ENCODE results near the gene IFT27. TPM values are rescaled to one million over a fixed set of nuclear protein-coding genes. Genes with fewer than 3 reads are reported as not detected.

Gene IFT27
- total RNA-seq, 1 donor from 2014 or later = 21.5 TPM

- H3K27me3 ChIP-seq = peaks cover 13% of the 10 kb centered on the region
- no peak overlapping the region for H3K27ac ChIP-seq
- no peaks in the 10 kb centered on the region for H3K36me3 ChIP-seq
- H3K9me3 ChIP-seq = no peaks in the 10 kb centered on the region
- no peaks in the 10 kb centered on the region for H3K4me1 ChIP-seq
- H3K4me3 ChIP-seq = no peak overlapping the region
- intact Hi-C loops (cut with DNase I) = no loop called here
- DNase-seq = peak; percentile 57
- no peak for TF ChIP-seq CTCF (IDR thresholded peaks at IDR 0.05)
- ATAC-seq = no peak
These were observed 45.6 kb downstream of the IFT27 start for GRCh38 chr22:36730176-36730858.

GRCh38 chr22:36729321-36729720 lies 46.6 kb downstream of the IFT27 start:
- Histone ChIP-seq H3K27ac (no peak overlapping the region), H3K36me3 (no peaks in the 10 kb centered on the region), H3K27me3 (peaks cover 13% of the 10 kb centered on the region), H3K4me1 (no peaks in the 10 kb centered on the region), H3K4me3 (no peak overlapping the region), H3K9me3 (no peaks in the 10 kb centered on the region)
- intact Hi-C loops (cut with DNase I) = no loop called here
- no peak for TF ChIP-seq CTCF (IDR thresholded peaks at IDR 0.05)
- ATAC-seq = no peak
- peak; percentile 29 for DNase-seq

- Histone ChIP-seq H3K4me1 (no peaks in the 10 kb centered on the region), H3K27me3 (peaks cover 18% of the 10 kb centered on the region), H3K27ac (no peak overlapping the region), H3K9me3 (no peaks in the 10 kb centered on the region), H3K4me3 (no peak overlapping the region), H3K36me3 (no peaks in the 10 kb centered on the region)
- intact Hi-C loops (cut with DNase I) = no loop called here
- ATAC-seq (no peak), DNase-seq (peak; percentile 21)
- TF ChIP-seq CTCF (IDR thresholded peaks at IDR 0.05) = no peak
These were observed 47.4 kb downstream of the IFT27 start for GRCh38 chr22:36728505-36728904.

GRCh38 chr22:36727927-36728488 lies 47.9 kb downstream of the IFT27 start:
- ATAC-seq (peak; percentile 8), DNase-seq (peak; percentile 7)
- Histone ChIP-seq H3K27me3 (peaks cover 18% of the 10 kb centered on the region), H3K36me3 (no peaks in the 10 kb centered on the region), H3K4me3 (no peak overlapping the region), H3K4me1 (no peaks in the 10 kb centered on the region), H3K27ac (no peak overlapping the region), H3K9me3 (no peaks in the 10 kb centered on the region)
- no peak for TF ChIP-seq CTCF (IDR thresholded peaks at IDR 0.05)
- intact Hi-C loops (cut with DNase I) = no loop called here

GRCh38 chr22:36727110-36727509 lies 48.8 kb downstream of the IFT27 start:
- DNase-seq (peak; percentile 27), ATAC-seq (no peak)
- H3K36me3 ChIP-seq = no peaks in the 10 kb centered on the region
- H3K9me3 ChIP-seq = no peaks in the 10 kb centered on the region
- H3K27me3 ChIP-seq = peaks cover 27% of the 10 kb centered on the region
- no peak overlapping the region for H3K27ac ChIP-seq
- no peak overlapping the region for H3K4me3 ChIP-seq
- H3K4me1 ChIP-seq = no peaks in the 10 kb centered on the region
- intact Hi-C loops (cut with DNase I) = no loop called here
- TF ChIP-seq CTCF (IDR thresholded peaks at IDR 0.05) = no peak

Measured in upper lobe of right lung (tissue), 1 donor.